H1 (cell line): ENCODE results near the gene ZNF33B. TPM values are rescaled to one million over a fixed set of nuclear protein-coding genes. Genes with fewer than 3 reads are reported as not detected.

Experiments used
- ATF2 ChIP-seq: IDR thresholded peaks from 2 replicates; pipeline ENCODE4 v1.6.1; 2012; ENCODE audit warnings: low read length, inconsistent platforms
- CBX5 ChIP-seq: fragments of 300-800, 300-1000 bp; sonication (generic); IDR thresholded peaks from 2 replicates; pipeline ENCODE4 v1.7.1; 2016; ENCODE audit warnings: antibody characterized with exemption, low read length, low read depth
- EZH2 ChIP-seq: fragments of 200-600 bp; sonication (generic); IDR thresholded peaks from 2 replicates; pipeline ENCODE4 v1.7.1; 2012; ENCODE audit warnings: low read depth, mild to moderate bottlenecking, moderate library complexity, low read length, inconsistent platforms; ENCODE audit not compliant: severe bottlenecking
- SP2 ChIP-seq: IDR thresholded peaks from 2 replicates; pipeline ENCODE4 v1.6.1; 2012; ENCODE audit warnings: mild to moderate bottlenecking, low read length, inconsistent platforms
- polyA plus RNA-seq, 7 experiments: library from polyadenylated mRNA; depleted of rRNA in 3 of 7; stranded (reverse) in 5 of 7; unstranded in 2 of 7; fragments of >200 nt in 5 of 7; fragments of 200-250 nt in 2 of 7; gene quantifications; 1 replicate in 5 of 7; 2 replicates in 1 of 7; 4 replicates in 1 of 7; pipeline versions ENCODE4 v1.2.1 to v1.2.3, GENCODE V29; 2011 to 2013; ENCODE audit warnings: missing spikeins in 2 of 7, mixed read lengths in 2 of 7
- total RNA-seq: library from RNA; stranded (reverse); fragmentation: NEBNext Ultra II Directional; extraction: Animal tissue kit (Norgen Biotek cat#: 25700); gene quantifications from 2 replicates; pipeline ENCODE4 v1.2.1, GENCODE V29; 2021
- TF ChIP-seq, protein P1 (sequence below): IDR thresholded peaks from 2 replicates; pipeline ENCODE4 v1.6.1; 2011; ENCODE audit warnings: low read depth, mild to moderate bottlenecking, low read length; ENCODE audit not compliant: insufficient read depth

ZNF33B gene
- total and polyA plus RNA-seq, 2 of the 8 experiments (the other 6 are each of a cell fraction or from before 2014, with no cell fraction given) = 10.7 to 33.4 TPM

DNA sequence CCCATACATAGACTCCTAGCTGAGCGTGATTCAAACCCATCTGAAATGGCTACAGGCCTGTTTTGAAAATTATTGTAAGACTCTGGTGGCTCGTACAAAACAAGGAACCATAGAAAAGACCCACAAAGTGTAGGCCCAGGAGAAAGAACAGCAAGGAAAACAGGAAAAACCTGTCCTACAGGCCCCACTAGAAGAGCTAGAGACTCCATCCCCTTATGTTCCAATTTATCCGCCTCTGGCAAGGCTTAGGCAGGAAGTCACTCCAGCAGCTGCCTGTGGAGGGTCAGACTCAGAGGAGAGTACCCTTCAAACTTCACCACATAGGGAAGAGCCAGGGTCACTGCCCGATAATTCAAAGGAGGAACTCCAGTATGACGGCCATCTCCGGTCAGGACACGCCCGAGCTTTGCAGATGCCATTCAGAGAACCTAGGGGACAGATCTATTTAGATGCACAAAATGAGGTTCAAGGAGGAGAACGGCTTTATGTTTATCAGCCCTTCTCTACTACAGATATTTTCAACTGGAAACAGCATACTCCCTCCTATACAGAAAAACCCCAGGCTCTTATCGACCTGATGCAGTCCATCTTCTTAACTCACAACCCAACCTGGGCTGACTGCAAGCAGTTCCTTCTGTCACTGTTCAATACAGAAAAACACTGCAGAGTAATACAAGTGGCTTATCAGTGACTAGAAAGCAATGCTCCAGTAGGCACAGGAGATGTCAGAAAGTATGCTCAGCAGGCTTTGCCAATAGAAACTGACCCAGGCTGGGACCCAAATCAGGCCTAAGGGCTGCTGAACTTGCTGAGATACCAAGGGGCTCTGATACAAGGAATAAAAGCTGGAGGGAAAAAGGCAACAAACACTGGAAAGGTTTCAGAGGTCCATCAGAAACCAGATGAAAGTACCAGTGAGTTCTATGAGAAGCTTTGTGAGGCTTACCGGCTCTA is 8.6 kb upstream of the ZNF33B start (continued):
- TF ChIP-seq SP2 (no peak), CBX5 (no peak), ATF2 (no peak), EZH2 (no peak)
- TF ChIP-seq, protein P1, sequence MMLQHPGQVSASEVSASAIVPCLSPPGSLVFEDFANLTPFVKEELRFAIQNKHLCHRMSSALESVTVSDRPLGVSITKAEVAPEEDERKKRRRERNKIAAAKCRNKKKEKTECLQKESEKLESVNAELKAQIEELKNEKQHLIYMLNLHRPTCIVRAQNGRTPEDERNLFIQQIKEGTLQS = no peak
